ENCODE measurements around the gene LCP1. TPM values are rescaled to one million over a fixed set of nuclear protein-coding genes. Genes with fewer than 3 reads are reported as not detected.

Gene LCP1
- total RNA-seq, 1 experiment from 2014 or later = 9.1 TPM

DNA sequence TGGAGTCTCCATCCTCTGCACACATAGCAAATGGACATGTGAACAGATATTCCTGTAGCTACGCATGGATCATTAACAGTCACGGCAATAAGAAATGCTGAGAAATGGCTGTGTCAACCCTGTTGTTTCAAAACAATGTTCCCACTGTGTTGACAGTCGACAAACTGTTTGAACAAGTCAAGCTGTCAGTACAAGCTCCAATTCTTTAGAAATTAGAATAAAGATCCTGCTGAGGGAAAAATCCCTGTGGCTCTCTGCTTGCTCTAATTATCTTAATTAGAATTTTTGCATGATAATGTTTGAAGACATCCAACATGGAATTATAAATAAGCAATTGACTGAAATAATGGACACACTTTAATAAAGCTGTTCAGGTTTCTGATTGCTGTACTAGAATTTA is 39.2 kb downstream of the LCP1 start:
- no peaks in the 10 kb centered on the region for H3K27me3 ChIP-seq (replicated peaks; ENCODE audit: insufficient read depth, low read depth, low read length, poor library complexity)
- BruUV-seq (replicated peaks) = no TSS peak
- peaks cover 22% of the 10 kb centered on the region for H3K4me1 ChIP-seq (ENCODE audit: insufficient read depth, low read length, poor library complexity, severe bottlenecking)
- ChIA-PET POLR2A (ENCODE audit: low non-redundant PET) (no interaction called here), CTCF (interaction anchor here (1.4 kb wide), 1 partner anchor 16 kb away, joined by 6 read pairs; no protein-coding TSS in a partner anchor)
- no peaks in the 10 kb centered on the region for H3K36me3 ChIP-seq (ENCODE audit: insufficient read depth, low read length, poor library complexity, severe bottlenecking)
- no peak overlapping the region for H3K27ac ChIP-seq (ENCODE audit: low read depth, low read length, poor library complexity, severe bottlenecking)
- DNase-seq (ENCODE audit: low spot score) = no peak
- TF ChIP-seq EZH2 (IDR thresholded peaks at IDR 0.05; ENCODE audit: borderline replicate concordance, low read depth, low read length, poor library complexity, severe bottlenecking) = no peak
- TF ChIP-seq, protein P1, sequence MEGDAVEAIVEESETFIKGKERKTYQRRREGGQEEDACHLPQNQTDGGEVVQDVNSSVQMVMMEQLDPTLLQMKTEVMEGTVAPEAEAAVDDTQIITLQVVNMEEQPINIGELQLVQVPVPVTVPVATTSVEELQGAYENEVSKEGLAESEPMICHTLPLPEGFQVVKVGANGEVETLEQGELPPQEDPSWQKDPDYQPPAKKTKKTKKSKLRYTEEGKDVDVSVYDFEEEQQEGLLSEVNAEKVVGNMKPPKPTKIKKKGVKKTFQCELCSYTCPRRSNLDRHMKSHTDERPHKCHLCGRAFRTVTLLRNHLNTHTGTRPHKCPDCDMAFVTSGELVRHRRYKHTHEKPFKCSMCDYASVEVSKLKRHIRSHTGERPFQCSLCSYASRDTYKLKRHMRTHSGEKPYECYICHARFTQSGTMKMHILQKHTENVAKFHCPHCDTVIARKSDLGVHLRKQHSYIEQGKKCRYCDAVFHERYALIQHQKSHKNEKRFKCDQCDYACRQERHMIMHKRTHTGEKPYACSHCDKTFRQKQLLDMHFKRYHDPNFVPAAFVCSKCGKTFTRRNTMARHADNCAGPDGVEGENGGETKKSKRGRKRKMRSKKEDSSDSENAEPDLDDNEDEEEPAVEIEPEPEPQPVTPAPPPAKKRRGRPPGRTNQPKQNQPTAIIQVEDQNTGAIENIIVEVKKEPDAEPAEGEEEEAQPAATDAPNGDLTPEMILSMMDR (conservative IDR thresholded peaks at IDR 0.05; ENCODE audit: low read depth, low read length) = no peak
- H3K4me3 ChIP-seq (ENCODE audit: low read depth, low read length, poor library complexity, severe bottlenecking) = no peak overlapping the region
- H3K9me3 ChIP-seq (ENCODE audit: low read depth, low read length, poor library complexity, severe bottlenecking) = no peaks in the 10 kb centered on the region
- intact Hi-C loops (cut with micrococcal nuclease; ENCODE audit: unreplicated experiment) = no loop called here

DNA sequence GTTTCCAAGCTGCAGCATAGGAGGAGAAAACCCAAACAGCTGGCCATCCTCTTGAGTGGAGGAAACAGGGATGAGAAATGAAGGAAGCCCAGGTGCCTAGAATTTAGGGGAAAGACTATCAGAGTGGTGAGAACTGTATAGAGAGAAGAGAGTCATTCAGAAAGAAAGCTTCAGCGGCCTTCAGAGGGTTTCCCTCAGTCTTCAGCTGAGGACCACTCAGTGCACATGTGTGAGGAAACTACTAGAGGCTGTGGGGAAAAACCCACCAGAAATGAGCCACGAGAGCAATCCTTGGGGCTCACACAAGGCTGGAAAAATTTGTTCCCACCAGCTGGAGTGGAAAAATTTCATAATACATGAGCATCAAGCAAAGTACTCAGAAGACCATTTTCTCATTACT is 41.9 kb downstream of the LCP1 start:
- H3K27ac ChIP-seq (ENCODE audit: low read depth, low read length, poor library complexity, severe bottlenecking) = no peak overlapping the region
- no TSS peak for BruUV-seq (replicated peaks)
- no peaks in the 10 kb centered on the region for H3K36me3 ChIP-seq (ENCODE audit: insufficient read depth, low read length, poor library complexity, severe bottlenecking)
- CTCF ChIA-PET = no interaction called here
- intact Hi-C loops (cut with micrococcal nuclease; ENCODE audit: unreplicated experiment) = no loop called here
- POLR2A ChIA-PET (ENCODE audit: low non-redundant PET) = no interaction called here
- no peaks in the 10 kb centered on the region for H3K9me3 ChIP-seq (ENCODE audit: low read depth, low read length, poor library complexity, severe bottlenecking)
- TF ChIP-seq, protein P1 (conservative IDR thresholded peaks at IDR 0.05; ENCODE audit: low read depth, low read length) = no peak
- TF ChIP-seq EZH2 (IDR thresholded peaks at IDR 0.05; ENCODE audit: borderline replicate concordance, low read depth, low read length, poor library complexity, severe bottlenecking) = no peak
- no peaks in the 10 kb centered on the region for H3K27me3 ChIP-seq (replicated peaks; ENCODE audit: insufficient read depth, low read depth, low read length, poor library complexity)
- no peak overlapping the region for H3K4me3 ChIP-seq (ENCODE audit: low read depth, low read length, poor library complexity, severe bottlenecking)
- DNase-seq (ENCODE audit: low spot score) = no peak
- H3K4me1 ChIP-seq (ENCODE audit: insufficient read depth, low read length, poor library complexity, severe bottlenecking) = peaks cover 18% of the 10 kb centered on the region

DNA sequence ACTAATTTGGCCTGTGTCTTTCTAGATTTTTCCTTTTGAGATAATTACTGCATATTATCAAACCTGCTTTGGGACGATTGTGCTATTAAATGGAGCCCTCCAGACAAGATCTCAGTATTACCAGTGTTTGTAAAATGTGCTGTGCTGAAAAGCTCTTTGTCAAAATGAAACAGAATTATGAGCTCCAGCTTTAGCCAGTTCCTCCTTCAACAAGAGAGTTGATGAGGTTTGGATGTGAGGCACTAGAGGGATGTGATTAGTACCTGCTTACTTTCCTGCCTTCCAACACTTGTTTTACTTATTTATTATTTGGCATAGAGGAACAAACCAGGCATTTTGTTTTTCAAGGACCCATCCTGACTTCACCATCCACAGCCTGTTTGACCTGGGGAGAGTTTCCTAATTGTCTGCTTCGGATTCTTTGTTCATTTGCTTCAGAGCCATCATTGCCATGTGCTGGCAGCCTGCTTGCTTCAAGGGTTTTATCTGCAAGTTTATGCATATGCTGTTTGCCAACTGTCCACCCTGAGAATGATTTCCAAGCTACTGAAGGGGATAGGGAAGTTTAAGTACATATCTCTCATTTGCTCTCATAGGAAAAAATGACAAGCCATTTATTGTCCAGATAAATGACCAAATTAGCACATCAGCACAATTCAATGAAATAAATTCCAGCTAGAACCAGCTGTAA is 44.2 kb downstream of the LCP1 start:
- no peak overlapping the region for H3K27ac ChIP-seq (ENCODE audit: low read depth, low read length, poor library complexity, severe bottlenecking)
- H3K27me3 ChIP-seq (replicated peaks; ENCODE audit: insufficient read depth, low read depth, low read length, poor library complexity) = no peaks in the 10 kb centered on the region
- intact Hi-C loops (cut with micrococcal nuclease; ENCODE audit: unreplicated experiment) = no loop called here
- H3K36me3 ChIP-seq (ENCODE audit: insufficient read depth, low read length, poor library complexity, severe bottlenecking) = no peaks in the 10 kb centered on the region
- BruUV-seq (replicated peaks) = no TSS peak
- no peak for TF ChIP-seq EZH2 (IDR thresholded peaks at IDR 0.05; ENCODE audit: borderline replicate concordance, low read depth, low read length, poor library complexity, severe bottlenecking)
- TF ChIP-seq, protein P1 (conservative IDR thresholded peaks at IDR 0.05; ENCODE audit: low read depth, low read length) = no peak
- no peak overlapping the region for H3K4me3 ChIP-seq (ENCODE audit: low read depth, low read length, poor library complexity, severe bottlenecking)
- no peak for DNase-seq (ENCODE audit: low spot score)
- H3K4me1 ChIP-seq (ENCODE audit: insufficient read depth, low read length, poor library complexity, severe bottlenecking) = peaks cover 12% of the 10 kb centered on the region
- ChIA-PET POLR2A (ENCODE audit: low non-redundant PET) (interaction anchor here (0.5 to 0.6 kb wide), 2 partner anchors 7 to 213 kb away, joined by 3 to 10 read pairs; no protein-coding TSS in a partner anchor), CTCF (interaction anchor here (0.6 kb wide), 1 partner anchor 89 kb away, joined by 14 read pairs; no protein-coding TSS in a partner anchor)
- no peaks in the 10 kb centered on the region for H3K9me3 ChIP-seq (ENCODE audit: low read depth, low read length, poor library complexity, severe bottlenecking)

Measured in A673 (cell line).